NT2/D1 (cell line): ENCODE measurements around the gene P2RX2.

ENCODE experiments used
- YY1 ChIP-seq: IDR thresholded peaks from 2 replicates; pipeline ENCODE4 v1.6.1; 2011; ENCODE audit not compliant: insufficient read length, insufficient read depth
- ZNF274 ChIP-seq: IDR thresholded peaks from 2 replicates; pipeline ENCODE4 v1.6.1; 2011; ENCODE audit warnings: mild to moderate bottlenecking, low read depth, low read length

DNA sequence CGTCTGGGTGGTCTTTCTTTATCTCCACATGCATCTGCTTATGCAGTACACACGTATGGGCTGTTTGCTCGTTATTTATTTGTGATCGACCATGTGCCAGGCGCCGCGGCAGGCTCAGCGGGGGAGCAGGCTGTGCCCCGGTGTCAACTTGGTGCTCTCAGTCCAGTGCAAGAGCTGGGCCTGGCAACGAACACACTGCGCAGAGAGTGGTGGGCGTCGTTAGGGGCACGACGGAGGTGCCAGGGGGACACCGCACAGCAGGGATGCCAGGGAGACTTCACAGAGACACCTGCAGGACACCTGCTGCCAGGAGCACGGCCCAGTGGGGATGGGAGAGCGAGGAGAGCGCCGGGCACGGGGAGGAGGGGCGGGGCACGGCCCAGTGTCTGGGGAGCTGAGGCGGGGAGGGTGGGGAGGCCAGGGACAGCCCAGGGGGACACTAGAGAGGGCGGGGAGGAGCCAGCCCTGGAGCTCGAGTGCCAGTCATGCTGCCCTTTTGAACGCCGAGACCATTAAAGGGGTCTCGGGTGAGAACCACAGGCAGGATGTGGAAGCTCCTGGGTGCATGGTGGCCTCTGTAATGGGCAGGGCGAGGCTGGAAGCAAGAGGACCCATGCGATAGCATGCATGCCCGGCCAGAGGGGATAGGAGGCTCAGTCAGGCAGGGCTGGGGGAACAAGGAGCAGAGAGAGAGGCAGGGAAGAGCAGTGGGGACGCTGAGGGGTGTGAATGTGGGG is 7.5 kb upstream of the P2RX2 start:
- TF ChIP-seq ZNF274, result no peak
- no peak for TF ChIP-seq YY1
